Stomach (tissue), 9 donors: ENCODE results near the gene CAP1. TPM values are rescaled to one million over a fixed set of nuclear protein-coding genes. Genes with fewer than 3 reads are reported as not detected.

Source experiments
- DNase-seq, 2 donors: peaks; one replicate each; pipeline versions ENCODE4 v3.0.0 to v3.0.0-alpha.2; 2013 to 2019
- H3K27ac ChIP-seq, 5 donors: fragments of 200-600 bp in 4 of 5; sonication (generic) in 4 of 5; one replicate each; pipeline ENCODE4 v1.5.1; 2013 to 2019; ENCODE audit warnings: mild to moderate bottlenecking in 1 of 5, moderate library complexity in 1 of 5
- H3K27me3 ChIP-seq, 3 donors: fragments of 200-600 bp; sonication (generic); one replicate each; pipeline ENCODE4 v1.5.1; 2017 to 2019; ENCODE audit warnings: mixed run types in 1 of 3
- H3K36me3 ChIP-seq, 4 donors: fragments of 200-600 bp; sonication (generic); 1 replicate in 3 of 4; 2 replicates in 1 of 4; pipeline ENCODE4 v1.5.1; 2016 to 2019
- H3K4me1 ChIP-seq, 4 donors: fragments of 200-600 bp; sonication (generic); one replicate each; pipeline ENCODE4 v1.5.1; 2016 to 2019
- H3K4me3 ChIP-seq, 4 donors: fragments of 200-600 bp; sonication (generic) in 3 of 4; one replicate each; pipeline ENCODE4 v1.5.1; 2016 to 2019; ENCODE audit warnings: mild to moderate bottlenecking in 1 of 4
- H3K9me3 ChIP-seq, 4 donors: fragments of 200-600 bp; sonication (generic); one replicate each; pipeline ENCODE4 v1.5.1; 2016 to 2019
- CTCF ChIP-seq, 7 experiments: fragments of 450-650 bp in 4 of 7; fragments of 200-600 bp in 3 of 7; sonication (generic) in 3 of 7; IDR thresholded peaks; one replicate each; pipeline ENCODE4 v1.5.1; 2016 to 2019; ENCODE audit warnings: antibody characterized with exemption in 7 of 7, control low read depth in 2 of 7, mild to moderate bottlenecking in 1 of 7
- EP300 ChIP-seq: sonication (generic); formaldehyde crosslinking; IDR thresholded peaks from one replicate; pipeline ENCODE4 v1.6.1; 2017; ENCODE audit warnings: antibody characterized with exemption
- POLR2A ChIP-seq, 4 donors: fragments of 450-650 bp; IDR thresholded peaks; one replicate each; pipeline ENCODE4 v1.6.1; 2016; ENCODE audit warnings: antibody characterized with exemption in 4 of 4, control low read depth in 2 of 4, mild to moderate bottlenecking in 1 of 4, moderate library complexity in 1 of 4
- POLR2AphosphoS5 ChIP-seq, 3 donors: sonication (generic); formaldehyde crosslinking; IDR thresholded peaks; one replicate each; pipeline ENCODE4 v1.6.1; 2016; ENCODE audit warnings: antibody characterized with exemption in 3 of 3
- WGBS, 5 donors: extraction: QIAGEN DNeasy Blood & Tissue Kit in 3 of 5; methylation state at CpG; one replicate each; pipeline versions ENCODE4 v1.1.5 to v1.1.7; 2013 to 2018; 5-methylcytosine and 5-hydroxymethylcytosine counted together
- intact Hi-C: fragments of 100-400 bp; cut with DNase I; formaldehyde crosslinking; loops from one replicate; pipeline ENCODE4 v1.15.1; 2023; ENCODE audit warnings: low total_unique reads
- polyA plus RNA-seq, 3 donors: library from polyadenylated mRNA; stranded (reverse); fragments of 200-250 nt; gene quantifications; one replicate each; pipeline ENCODE4 v1.2.3, GENCODE V29; 2013
- total RNA-seq, 5 donors: library from RNA; depleted of rRNA; stranded (reverse); fragments of >200 nt; gene quantifications; one replicate each; pipeline versions ENCODE4 v1.1.0 to v1.2.3, GENCODE V29; 2014 to 2016
- donor health status: healthy with polysubstance abuse.
- donor health status: Bipolar disorder and iron deficiency.
- donor health status: healthy.

CAP1 gene
- total and polyA plus RNA-seq, 8 donors: 95.5 to 252 (median 154) TPM

- Histone ChIP-seq H3K27me3 (peaks cover 0 to 3% (median 0%) of the 10 kb centered on the region in 3 donors), H3K36me3 (peaks cover under 1 to 13% (median 8%) of the 10 kb centered on the region in 4 donors), H3K4me3 (peak overlapping the region; percentile 51 to 77 (median 62)), H3K27ac (peak overlapping the region in 4 of 5 donors; percentile 48 to 72 (median 66)), H3K4me1 (peaks cover 6 to 35% (median 19%) of the 10 kb centered on the region in 4 donors), H3K9me3 (no peaks in the 10 kb centered on the region)
- intact Hi-C loops: no loop called here
- 5 to 12% (median 6%) methylated on average over 9 of the region's 9 CpGs for WGBS, 5 donors
- DNase-seq: no peak
- TF ChIP-seq CTCF (IDR thresholded peaks at IDR 0.05) (no peak), EP300 (peak; percentile 14)
Observed at GRCh38 chr1:40096646-40096976, 56.1 kb downstream of the CAP1 start.

- WGBS, 5 donors: 0 to 1% (median 1%) methylated on average over 22 to 51 of the region's 51 CpGs
- H3K4me1 ChIP-seq: peaks cover 6 to 35% (median 19%) of the 10 kb centered on the region in 4 donors
- peak within 1 kb of the TSS in 4 of 5 donors; percentile 48 to 72 (median 66) for H3K27ac ChIP-seq
- intact Hi-C loops: no loop called here
- TF ChIP-seq CTCF (IDR thresholded peaks at IDR 0.05): no peak
- TF ChIP-seq POLR2AphosphoS5 (IDR thresholded peaks at IDR 0.05): peak; percentile 56 to 73 (median 69)
- H3K27me3 ChIP-seq: peaks cover 0 to 9% (median 0%) of the 10 kb centered on the region in 3 donors
- no peaks in the 10 kb centered on the region for H3K9me3 ChIP-seq
- peaks cover 0 to 8% (median 2%) of the 10 kb centered on the region in 4 donors for H3K36me3 ChIP-seq
- peak; percentile 79 to 93 for DNase-seq
- H3K4me3 ChIP-seq: peak within 1 kb of the TSS; percentile 51 to 77 (median 62)
Observed at GRCh38 chr1:40096977-40097782, 56.7 kb downstream of the CAP1 start, which contains the start of gene PPT1. Gene PPT1, minus strand, starts transcription at chr1:40097252. Its CDS starts 14 bp downstream, at chr1:40097238.

GRCh38 chr1:40102038-40102437, 61.5 kb downstream of the CAP1 start:
- no peak overlapping the region for H3K27ac ChIP-seq
- TF ChIP-seq POLR2AphosphoS5 (IDR thresholded peaks at IDR 0.05): no peak
- TF ChIP-seq POLR2A (IDR thresholded peaks at IDR 0.05): no peak
- TF ChIP-seq CTCF (IDR thresholded peaks at IDR 0.05): no peak
- no peak for TF ChIP-seq EP300
- H3K9me3 ChIP-seq: peaks cover 0 to 7% (median 6%) of the 10 kb centered on the region in 4 donors
- intact Hi-C loops: no loop called here
- WGBS, 5 donors: 58 to 83% (median 68%) methylated on average over 1 of the region's 1 CpG
- H3K4me1 ChIP-seq: peaks cover 0 to 7% (median 7%) of the 10 kb centered on the region in 4 donors
- peaks cover 0 to 11% (median 0%) of the 10 kb centered on the region in 3 donors for H3K27me3 ChIP-seq
- DNase-seq: no peak
- H3K4me3 ChIP-seq: no peak overlapping the region
- H3K36me3 ChIP-seq: no peaks in the 10 kb centered on the region

- intact Hi-C loops: no loop called here
- H3K36me3 ChIP-seq: no peaks in the 10 kb centered on the region
- TF ChIP-seq POLR2AphosphoS5 (IDR thresholded peaks at IDR 0.05): no peak
- no peak for TF ChIP-seq EP300
- TF ChIP-seq CTCF (IDR thresholded peaks at IDR 0.05): no peak
- no peak for TF ChIP-seq POLR2A (IDR thresholded peaks at IDR 0.05)
- no peaks in the 10 kb centered on the region for H3K4me1 ChIP-seq
- H3K9me3 ChIP-seq: peaks cover 0 to 7% (median 6%) of the 10 kb centered on the region in 4 donors
- H3K27me3 ChIP-seq: peaks cover 0 to 11% (median 0%) of the 10 kb centered on the region in 3 donors
- 78 to 93% (median 89%) methylated on average over 3 of the region's 3 CpGs for WGBS, 5 donors
- DNase-seq: no peak
- no peak overlapping the region for H3K27ac ChIP-seq
- no peak overlapping the region for H3K4me3 ChIP-seq
Observed at GRCh38 chr1:40102896-40103295, 62.4 kb downstream of the CAP1 start.
